ENCODE results near the gene CD27. TPM values are rescaled to one million over a fixed set of nuclear protein-coding genes. Genes with fewer than 3 reads are reported as not detected.

The CD27 gene
- total and polyA plus RNA-seq, 9 of the 15 experiments (the other 6 are each of a cell fraction or from before 2014, with no cell fraction given): 0.24 TPM; not detected in 8

- TF ChIP-seq ZBTB40 (IDR thresholded peaks at IDR 0.05): peak; percentile 98
- TF ChIP-seq ZBTB40 (CRISPR knock-in tag; IDR thresholded peaks at IDR 0.05): no peak
- peak; percentile 74; the same call in 1 of the 2 replicates for TF ChIP-seq CBX1 (IDR thresholded peaks at IDR 0.05; ENCODE audit: low read depth)
- no peak for TF ChIP-seq NONO (IDR thresholded peaks at IDR 0.05; ENCODE audit: low read depth in 2 of 2, low read length in 1 of 2)
- no peak for TF ChIP-seq RNF2 (IDR thresholded peaks at IDR 0.05)
- TF ChIP-seq SIX5 (IDR thresholded peaks at IDR 0.05; ENCODE audit: borderline replicate concordance in 1 of 2, insufficient read depth in 1 of 2, low read depth in 1 of 2, low read length in 2 of 2): no peak
- TF ChIP-seq HSF4 (CRISPR knock-in tag; IDR thresholded peaks at IDR 0.05; ENCODE audit: borderline replicate concordance): no peak
- no peak for TF ChIP-seq NR4A1 (CRISPR knock-in tag; IDR thresholded peaks at IDR 0.05)
- TF ChIP-seq NR4A1 (tag; IDR thresholded peaks at IDR 0.05): no peak
- TF ChIP-seq STAT5B (CRISPR knock-in tag; IDR thresholded peaks at IDR 0.05): no peak
- TF ChIP-seq MXI1 (IDR thresholded peaks at IDR 0.05; ENCODE audit: low read depth, low read length): peak; percentile 52; the same call in 1 of the 2 replicates
- TF ChIP-seq TAF9B (IDR thresholded peaks at IDR 0.05; ENCODE audit: partially characterized antibody): peak; percentile 72
- TF ChIP-seq RREB1 (CRISPR knock-in tag; IDR thresholded peaks at IDR 0.05): no peak
- TF ChIP-seq TARDBP (IDR thresholded peaks at IDR 0.05): no peak
Measured at GRCh38 chr12:6492838-6493496, 48.2 kb downstream of the CD27 start, which contains the start of gene MRPL51 (continued).

All from K562 (cell line).